GM20000 (cell line): ENCODE measurements around the gene LARGE2.

Experiments used
- DNase-seq: peaks from one replicate; pipeline ENCODE4 v3.0.0; 2012; ENCODE audit warnings: low spot score
- TF ChIP-seq, protein P1 (sequence below): IDR thresholded peaks from 2 replicates; pipeline ENCODE4 v1.5.1; 2012; ENCODE audit warnings: mild to moderate bottlenecking, control low read depth; ENCODE audit errors: extremely low read depth, missing control alignments

Gene LARGE2

GRCh38 chr11:45922425-45923082 lies at the start of gene LARGE2:
LARGE2 (plus strand) TSS chr11:45922656; CDS start chr11:45922883, 227 bp downstream.
- TF ChIP-seq, protein P1, sequence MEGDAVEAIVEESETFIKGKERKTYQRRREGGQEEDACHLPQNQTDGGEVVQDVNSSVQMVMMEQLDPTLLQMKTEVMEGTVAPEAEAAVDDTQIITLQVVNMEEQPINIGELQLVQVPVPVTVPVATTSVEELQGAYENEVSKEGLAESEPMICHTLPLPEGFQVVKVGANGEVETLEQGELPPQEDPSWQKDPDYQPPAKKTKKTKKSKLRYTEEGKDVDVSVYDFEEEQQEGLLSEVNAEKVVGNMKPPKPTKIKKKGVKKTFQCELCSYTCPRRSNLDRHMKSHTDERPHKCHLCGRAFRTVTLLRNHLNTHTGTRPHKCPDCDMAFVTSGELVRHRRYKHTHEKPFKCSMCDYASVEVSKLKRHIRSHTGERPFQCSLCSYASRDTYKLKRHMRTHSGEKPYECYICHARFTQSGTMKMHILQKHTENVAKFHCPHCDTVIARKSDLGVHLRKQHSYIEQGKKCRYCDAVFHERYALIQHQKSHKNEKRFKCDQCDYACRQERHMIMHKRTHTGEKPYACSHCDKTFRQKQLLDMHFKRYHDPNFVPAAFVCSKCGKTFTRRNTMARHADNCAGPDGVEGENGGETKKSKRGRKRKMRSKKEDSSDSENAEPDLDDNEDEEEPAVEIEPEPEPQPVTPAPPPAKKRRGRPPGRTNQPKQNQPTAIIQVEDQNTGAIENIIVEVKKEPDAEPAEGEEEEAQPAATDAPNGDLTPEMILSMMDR: no peak
- peak; percentile 66 for DNase-seq

DNA sequence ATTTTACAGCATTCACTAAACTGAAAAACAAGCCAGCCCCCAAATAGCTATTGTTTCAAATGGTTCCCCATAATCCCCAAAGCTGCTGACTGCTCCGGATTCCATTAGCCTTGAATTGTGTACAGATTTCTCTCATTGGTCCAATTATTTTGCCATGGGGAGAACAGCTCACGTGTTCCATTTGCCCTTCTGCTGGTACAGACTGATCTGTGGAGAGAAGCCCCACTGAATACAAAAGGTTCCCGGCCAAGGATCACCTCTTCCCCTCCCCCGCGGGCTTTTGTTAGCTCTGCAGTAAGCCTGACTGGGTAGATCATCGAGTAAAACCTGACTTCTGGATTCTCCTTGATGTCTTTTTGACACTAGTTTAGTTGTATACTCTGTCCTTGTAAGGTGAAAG lies 46.1 kb upstream of the LARGE2 start:
- DNase-seq: no peak
- TF ChIP-seq, protein P1: no peak

DNA sequence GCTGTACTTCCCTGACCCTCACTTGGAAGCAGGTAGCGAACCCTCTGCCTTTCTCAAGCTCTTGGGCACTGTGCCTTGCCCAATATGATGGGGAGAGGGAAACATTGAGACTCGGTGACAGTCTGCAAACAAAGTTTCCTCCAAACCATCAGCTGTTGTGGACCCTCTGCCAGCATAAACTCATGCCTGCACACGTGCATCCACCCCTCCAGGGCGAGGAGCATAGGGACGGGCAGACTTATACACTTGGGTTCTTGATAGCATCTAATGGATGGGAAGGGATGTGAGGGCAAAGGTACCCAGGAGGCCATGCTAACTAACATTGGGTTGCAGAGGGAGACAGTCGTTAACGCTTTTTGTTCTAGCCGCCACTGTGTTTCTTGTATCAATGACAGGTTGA lies 45.2 kb upstream of the LARGE2 start:
- no peak for DNase-seq
- TF ChIP-seq, protein P1: no peak

GRCh38 chr11:45877845-45878244 lies 44.6 kb upstream of the LARGE2 start:
- TF ChIP-seq, protein P1: no peak
- no peak for DNase-seq

DNA sequence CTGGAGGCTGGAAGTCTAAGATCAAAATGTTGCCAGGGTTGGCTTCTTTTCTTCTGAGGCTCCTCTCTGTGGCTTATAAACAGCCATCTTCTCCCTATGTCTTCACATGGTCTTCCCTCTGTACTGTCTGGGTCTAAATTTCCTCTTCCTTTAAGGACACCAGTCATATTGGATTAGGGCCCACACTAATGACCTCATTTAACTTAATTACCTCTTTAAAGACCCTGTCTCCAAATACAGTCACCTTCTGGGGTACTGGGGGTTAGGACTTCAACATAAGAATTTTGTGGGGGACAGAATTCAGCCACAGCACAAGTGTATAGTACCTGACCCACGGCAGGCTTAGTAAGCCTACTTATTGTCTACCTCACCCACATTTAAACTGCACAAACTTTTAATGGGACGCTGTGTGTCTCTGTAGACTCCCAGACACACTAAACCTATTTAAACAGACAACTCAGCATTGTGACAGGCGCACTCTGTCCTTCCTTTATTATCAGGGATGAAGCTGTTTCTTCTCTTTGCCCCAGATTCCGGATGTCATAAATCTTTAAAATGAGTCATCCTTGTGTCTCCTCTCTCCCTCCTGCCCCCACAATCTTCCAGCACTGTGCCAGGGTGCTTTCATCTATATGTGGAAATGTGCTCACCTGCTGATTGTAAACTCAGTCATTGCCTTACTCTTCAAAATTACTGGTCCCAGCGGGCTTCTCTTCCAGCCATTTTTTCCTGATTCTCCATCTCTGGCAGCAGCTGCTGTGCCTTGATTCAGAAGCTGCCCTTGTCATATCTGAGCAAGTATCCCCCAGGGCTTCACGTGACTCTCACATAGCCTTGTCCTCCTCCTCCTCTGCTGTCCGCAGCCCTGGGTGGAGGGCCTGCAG lies 42.4 kb upstream of the LARGE2 start:
- TF ChIP-seq, protein P1: no peak
- no peak for DNase-seq

GRCh38 chr11:45880772-45881570 lies 41.5 kb upstream of the LARGE2 start:
- no peak for DNase-seq
- TF ChIP-seq, protein P1: no peak
